Keratinocyte (primary cell): Measurements from ENCODE around the gene TLE1. TPM values are rescaled to one million over a fixed set of nuclear protein-coding genes. Genes with fewer than 3 reads are reported as not detected.

Experiments used
- DNase-seq: peaks from one replicate; pipeline ENCODE4 v3.0.0-alpha.2; 2011; ENCODE audit warnings: low read depth, missing footprints, low spot score
- FAIRE-seq: peaks from 2 replicates; lab custom pipeline; 2011; peaks lifted over from hg19 to GRCh38; lab: Jason Lieb, UNC
- H2AFZ ChIP-seq: 2 replicates; pipeline ENCODE4 v1.6.0; 2012; ENCODE audit warnings: low read length, control low read depth, inconsistent platforms; ENCODE audit not compliant: control insufficient read depth
- H3K27ac ChIP-seq: 2 replicates; pipeline ENCODE4 v1.5.1; 2011; ENCODE audit warnings: low read length; ENCODE audit not compliant: control insufficient read depth, insufficient read depth
- H3K27me3 ChIP-seq: 3 replicates; pipeline ENCODE4 v1.6.0; 2011; ENCODE audit warnings: low read length; ENCODE audit not compliant: control insufficient read depth, insufficient read depth; ENCODE audit errors: extremely low read depth
- H3K36me3 ChIP-seq, 2 experiments: 2 replicates in 1 of 2; 3 replicates in 1 of 2; pipeline ENCODE4 v1.5.1; 2011; ENCODE audit warnings: low read length in 2 of 2, mild to moderate bottlenecking in 1 of 2; ENCODE audit not compliant: control insufficient read depth in 2 of 2, insufficient read depth in 2 of 2; ENCODE audit errors: extremely low read depth in 1 of 2
- H3K4me1 ChIP-seq: 3 replicates; pipeline ENCODE4 v1.5.1; 2011; ENCODE audit warnings: low read length; ENCODE audit not compliant: control insufficient read depth, insufficient read depth; ENCODE audit errors: extremely low read depth
- H3K4me2 ChIP-seq: 3 replicates; pipeline ENCODE4 v1.6.0; 2011; ENCODE audit warnings: low read depth, low read length; ENCODE audit not compliant: control insufficient read depth, insufficient read depth; ENCODE audit errors: extremely low read depth
- H3K4me3 ChIP-seq, 3 experiments: fragments of 200-600 bp in 1 of 3; sonication (generic) in 1 of 3; 2 replicates in 2 of 3; 3 replicates in 1 of 3; pipeline ENCODE4 v1.5.1; 2011 to 2016; ENCODE audit warnings: low read length in 3 of 3, mild to moderate bottlenecking in 3 of 3, control low read depth in 2 of 3, inconsistent platforms in 1 of 3, low read depth in 1 of 3, mixed read lengths in 1 of 3, mixed run types in 1 of 3, moderate library complexity in 1 of 3; ENCODE audit not compliant: control insufficient read depth in 2 of 3, insufficient read depth in 2 of 3; ENCODE audit errors: extremely low read depth in 1 of 3
- H3K79me2 ChIP-seq: 2 replicates; pipeline ENCODE4 v1.6.0; 2012; ENCODE audit warnings: low read length; ENCODE audit not compliant: control insufficient read depth, insufficient read depth
- H3K9ac ChIP-seq: 3 replicates; pipeline ENCODE4 v1.6.0; 2011; ENCODE audit warnings: low read length; ENCODE audit not compliant: control insufficient read depth, insufficient read depth; ENCODE audit errors: extremely low read depth
- H3K9me1 ChIP-seq: 3 replicates; pipeline ENCODE4 v1.6.0; 2011; ENCODE audit warnings: low read length; ENCODE audit not compliant: control insufficient read depth, insufficient read depth; ENCODE audit errors: extremely low read depth
- H3K9me3 ChIP-seq: 2 replicates; pipeline ENCODE4 v1.5.1; 2012; ENCODE audit warnings: low read depth, low read length; ENCODE audit not compliant: control insufficient read depth
- H4K20me1 ChIP-seq: 3 replicates; pipeline ENCODE4 v1.6.0; 2011; ENCODE audit warnings: low read length; ENCODE audit not compliant: control insufficient read depth, insufficient read depth; ENCODE audit errors: extremely low read depth
- CTCF ChIP-seq, 3 experiments: IDR thresholded peaks in 1 of 3; conservative IDR thresholded peaks in 1 of 3; optimal IDR thresholded peaks in 1 of 3; 2 replicates in 2 of 3; 3 replicates in 1 of 3; pipeline versions ENCODE3 to v1.5.1; 2011; ENCODE audit warnings: low read length in 3 of 3, mild to moderate bottlenecking in 3 of 3, moderate library complexity in 2 of 3, control low read depth in 1 of 3, inconsistent platforms in 1 of 3; ENCODE audit not compliant: insufficient read depth in 2 of 3; ENCODE audit errors: extremely low read depth in 1 of 3
- EZH2 ChIP-seq: IDR thresholded peaks from one replicate; pipeline ENCODE4 v1.6.1; 2012; ENCODE audit warnings: inconsistent platforms, mild to moderate bottlenecking, low read length, moderate library complexity
- dilution Hi-C: fragments of 300-500 bp; cut with MboI; formaldehyde crosslinking; loops from one replicate; pipeline ENCODE4 v1.7.0; 2020; ENCODE audit warnings: low sequenced_read_pairs; ENCODE audit not compliant: extremely low pct_ligation_motif_present
- polyA plus RNA-seq, 5 experiments: library from polyadenylated mRNA; depleted of rRNA in 3 of 5; stranded (reverse) in 3 of 5; stranded (forward) in 1 of 5; unstranded in 1 of 5; fragments of >200 nt; gene quantifications; 1 replicate in 1 of 5; 2 replicates in 3 of 5; 3 replicates in 1 of 5; pipeline versions ENCODE4 v1.2.1 to v1.2.3, GENCODE V29; 2011 to 2012; ENCODE audit warnings: missing spikeins in 2 of 5, low read depth in 1 of 5, low replicate concordance in 1 of 5

Gene TLE1
- polyA plus RNA-seq, 1 donor (not counting 4 experiments of a cell fraction or from before 2014, with no cell fraction given), result 29.6 TPM

- dilution Hi-C loops, result no loop called here
- DNase-seq, result no peak
- no peaks in the 10 kb centered on the region for H4K20me1 ChIP-seq
- no peak overlapping the region for H3K27ac ChIP-seq
- no peak overlapping the region for H2AFZ ChIP-seq
- H3K4me1 ChIP-seq, result no peaks in the 10 kb centered on the region
- H3K36me3 ChIP-seq, result peaks cover 14 to 22% of the 10 kb centered on the region in 2 experiments
- no peaks in the 10 kb centered on the region for H3K79me2 ChIP-seq
- H3K9me3 ChIP-seq, result no peaks in the 10 kb centered on the region
- H3K4me2 ChIP-seq, result no peak overlapping the region
- TF ChIP-seq EZH2 (no peak), CTCF (optimal IDR thresholded peaks at IDR 0.05 in 1 of 3, IDR thresholded peaks at IDR 0.05 in 1 of 3, conservative IDR thresholded peaks at IDR 0.05 in 1 of 3; ENCODE audit: extremely low read depth in 1 of 3, insufficient read depth in 2 of 3, low read length in 3 of 3) (no peak)
- FAIRE-seq, result no peak
- H3K9ac ChIP-seq, result no peak overlapping the region
- no peaks in the 10 kb centered on the region for H3K9me1 ChIP-seq
- H3K27me3 ChIP-seq, result no peaks in the 10 kb centered on the region
- H3K4me3 ChIP-seq, result no peak overlapping the region
Observed at GRCh38 chr9:81614335-81614734, 75.0 kb downstream of the TLE1 start.

- Histone ChIP-seq H3K4me1 (no peaks in the 10 kb centered on the region), H3K27ac (no peak overlapping the region), H3K36me3 (peaks cover 14 to 19% of the 10 kb centered on the region in 2 experiments), H3K9me3 (no peaks in the 10 kb centered on the region), H3K4me2 (no peak overlapping the region), H3K79me2 (no peaks in the 10 kb centered on the region), H3K27me3 (no peaks in the 10 kb centered on the region), H3K4me3 (no peak overlapping the region), H4K20me1 (no peaks in the 10 kb centered on the region), H3K9ac (no peak overlapping the region), H2AFZ (no peak overlapping the region), H3K9me1 (no peaks in the 10 kb centered on the region)
- DNase-seq (no peak), FAIRE-seq (no peak)
- dilution Hi-C loops, result no loop called here
- TF ChIP-seq CTCF (optimal IDR thresholded peaks at IDR 0.05 in 1 of 3, IDR thresholded peaks at IDR 0.05 in 1 of 3, conservative IDR thresholded peaks at IDR 0.05 in 1 of 3; ENCODE audit: extremely low read depth in 1 of 3, insufficient read depth in 2 of 3, low read length in 3 of 3) (no peak), EZH2 (no peak)
Observed at GRCh38 chr9:81613002-81613812, 76.1 kb downstream of the TLE1 start.
